Loucy (cell line): Measurements from ENCODE around the gene UFC1.

Experiments used
- CTCF ChIP-seq: fragments of 200-600 bp; sonication (generic); conservative IDR thresholded peaks from 2 replicates; pipeline ENCODE4 v1.5.1; 2014; ENCODE audit warnings: mild to moderate bottlenecking, antibody characterized with exemption, low read length
- EZH2phosphoT487 ChIP-seq: fragments of 200-600 bp; IDR thresholded peaks from 2 replicates; pipeline ENCODE4 v1.6.1; 2018; ENCODE audit warnings: antibody characterized with exemption, mild to moderate bottlenecking, moderate library complexity, borderline replicate concordance

GRCh38 chr1:161177112-161177935, 23.5 kb downstream of the UFC1 start, which contains the start of gene B4GALT3:
- TF ChIP-seq CTCF (peak; percentile 47), EZH2phosphoT487 (no peak)
